Neuronal stem cell (in vitro differentiated cells): Measurements from ENCODE around the gene CD84.
"Not testable (repeated sequence)": the region's sequence is repeated elsewhere in the genome, so short reads cannot be mapped to it uniquely, and the experiment has no call there.

Source experiments
- DNase-seq: peaks from one replicate; pipeline ENCODE4 v3.0.0-alpha.2; 2013; ENCODE audit warnings: low spot score
- H2AFZ ChIP-seq: one replicate; pipeline ENCODE4 v1.6.1; 2013; ENCODE audit warnings: mild to moderate bottlenecking, low read length, inconsistent platforms
- H2AK5ac ChIP-seq: 2 replicates; pipeline ENCODE4 v1.6.1; 2013; ENCODE audit warnings: low read depth, mild to moderate bottlenecking, inconsistent platforms, low read length, moderate library complexity, mixed read lengths
- H2BK120ac ChIP-seq: 2 replicates; pipeline ENCODE4 v1.6.1; 2013; ENCODE audit warnings: low read depth, mild to moderate bottlenecking, inconsistent platforms, low read length, moderate library complexity, mixed read lengths
- H2BK12ac ChIP-seq: one replicate; pipeline ENCODE4 v1.6.1; 2013; ENCODE audit warnings: low read length, inconsistent platforms
- H2BK15ac ChIP-seq: 2 replicates; pipeline ENCODE4 v1.6.1; 2013; ENCODE audit warnings: mild to moderate bottlenecking, low read length, inconsistent platforms, mixed read lengths
- H2BK5ac ChIP-seq: one replicate; pipeline ENCODE4 v1.6.1; 2013; ENCODE audit warnings: inconsistent platforms, mild to moderate bottlenecking, low read length, moderate library complexity
- H3K14ac ChIP-seq: one replicate; pipeline ENCODE4 v1.6.1; 2013; ENCODE audit warnings: low read length, inconsistent platforms
- H3K18ac ChIP-seq: 2 replicates; pipeline ENCODE4 v1.6.1; 2013; ENCODE audit warnings: low read length, inconsistent platforms
- H3K23ac ChIP-seq: 2 replicates; pipeline ENCODE4 v1.6.1; 2013; ENCODE audit warnings: low read depth, mild to moderate bottlenecking, mixed read lengths, low read length, inconsistent platforms; ENCODE audit not compliant: poor library complexity
- H3K27ac ChIP-seq: replicated peaks from 3 replicates; pipeline ENCODE4 v1.5.1; 2013; ENCODE audit warnings: low read length, inconsistent platforms
- H3K27me3 ChIP-seq, 3 experiments: 2 replicates each; pipeline ENCODE4 v1.6.1; 2013; ENCODE audit warnings: low read length in 3 of 3, mild to moderate bottlenecking in 2 of 3, inconsistent platforms in 1 of 3, low read depth in 1 of 3, mixed read lengths in 1 of 3, moderate library complexity in 1 of 3; ENCODE audit not compliant: control insufficient read depth in 3 of 3, insufficient read depth in 3 of 3
- H3K36me3 ChIP-seq, 2 donors: replicated peaks in 1 of 2; 2 replicates each; pipeline ENCODE4 v1.6.1; 2013; ENCODE audit warnings: low read length in 2 of 2; ENCODE audit not compliant: control insufficient read depth in 2 of 2, insufficient read depth in 2 of 2
- H3K4ac ChIP-seq: 2 replicates; pipeline ENCODE4 v1.6.1; 2013; ENCODE audit warnings: inconsistent platforms, mild to moderate bottlenecking, low read length, moderate library complexity
- H3K4me1 ChIP-seq, 2 donors: 1 replicate in 1 of 2; 2 replicates in 1 of 2; pipeline ENCODE4 v1.6.1; 2013; ENCODE audit warnings: low read length in 2 of 2, low read depth in 1 of 2; ENCODE audit not compliant: control insufficient read depth in 2 of 2, insufficient read depth in 1 of 2
- H3K4me2 ChIP-seq: one replicate; pipeline ENCODE4 v1.6.1; 2013; ENCODE audit warnings: mild to moderate bottlenecking, low read length, inconsistent platforms; ENCODE audit not compliant: insufficient read depth, poor library complexity, severe bottlenecking
- H3K4me3 ChIP-seq, 2 donors: 2 replicates each; pipeline ENCODE4 v1.5.1; 2013; ENCODE audit warnings: low read length in 2 of 2, mild to moderate bottlenecking in 2 of 2, inconsistent platforms in 1 of 2, moderate library complexity in 1 of 2
- H3K79me1 ChIP-seq: one replicate; pipeline ENCODE4 v1.6.1; 2013; ENCODE audit warnings: low read depth, mild to moderate bottlenecking, inconsistent platforms, low read length, moderate library complexity
- H3K9ac ChIP-seq: one replicate; pipeline ENCODE4 v1.6.1; 2013; ENCODE audit warnings: mild to moderate bottlenecking, low read depth, low read length, inconsistent platforms; ENCODE audit not compliant: poor library complexity
- H3K9me3 ChIP-seq, 2 donors: replicated peaks in 1 of 2; 2 replicates each; pipeline versions ENCODE3 to v1.6.1; 2013; ENCODE audit warnings: low read length in 2 of 2, mild to moderate bottlenecking in 2 of 2, inconsistent platforms in 1 of 2, low read depth in 1 of 2, mixed read lengths in 1 of 2, moderate library complexity in 1 of 2; ENCODE audit not compliant: control insufficient read depth in 2 of 2, insufficient read depth in 1 of 2
- H4K8ac ChIP-seq: one replicate; pipeline ENCODE4 v1.6.1; 2013; ENCODE audit warnings: low read depth, mild to moderate bottlenecking, inconsistent platforms, low read length, moderate library complexity
- H4K91ac ChIP-seq: one replicate; pipeline ENCODE4 v1.6.1; 2013; ENCODE audit warnings: low read length, low read depth, mild to moderate bottlenecking, inconsistent platforms; ENCODE audit not compliant: poor library complexity
- WGBS, 2 donors: extraction: QIAGEN DNeasy Blood & Tissue Kit; methylation state at CpG; one replicate each; pipeline ENCODE4 v1.1.7; 2013; ENCODE audit warnings: missing lambda C conversion rate in 2 of 2, mixed read lengths in 1 of 2; ENCODE audit not compliant: insufficient read length in 2 of 2, insufficient replicate concordance in 1 of 2; ENCODE audit errors: extremely low coverage in 2 of 2; 5-methylcytosine and 5-hydroxymethylcytosine counted together

Gene CD84

DNA sequence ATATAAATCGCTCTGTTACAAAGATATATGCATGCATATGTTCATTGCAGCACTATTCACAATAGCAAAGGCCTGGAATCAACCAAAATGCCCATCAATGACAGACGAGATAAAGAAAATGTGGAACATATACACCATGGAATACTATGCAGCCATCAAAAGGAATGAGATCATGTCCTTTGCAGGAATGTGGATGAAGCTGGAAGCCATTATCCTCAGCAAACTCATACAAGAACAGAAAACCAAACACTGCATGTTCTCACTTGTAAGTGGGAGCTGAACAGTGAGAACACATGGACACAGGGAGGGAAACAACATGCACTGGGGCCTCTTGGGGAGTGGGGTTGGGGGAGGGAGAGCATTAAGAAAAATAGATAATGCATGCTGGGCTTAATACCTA, 61.8 kb downstream of the CD84 start:
- H3K23ac ChIP-seq, H3K27me3 ChIP-seq, H3K27ac ChIP-seq, H4K91ac ChIP-seq, H3K14ac ChIP-seq, H3K4ac ChIP-seq, H3K79me1 ChIP-seq, DNase-seq, H2BK12ac ChIP-seq, H3K4me3 ChIP-seq, H3K18ac ChIP-seq, H3K9me3 ChIP-seq, H2BK15ac ChIP-seq, H2BK120ac ChIP-seq, H3K36me3 ChIP-seq, H4K8ac ChIP-seq, H3K9ac ChIP-seq, H3K4me1 ChIP-seq, H2BK5ac ChIP-seq, H2AK5ac ChIP-seq, H3K4me2 ChIP-seq, H2AFZ ChIP-seq: not testable (repeated sequence)
- WGBS, 2 donors = no CpG with 5 or more reads among the region's 2 CpGs

DNA sequence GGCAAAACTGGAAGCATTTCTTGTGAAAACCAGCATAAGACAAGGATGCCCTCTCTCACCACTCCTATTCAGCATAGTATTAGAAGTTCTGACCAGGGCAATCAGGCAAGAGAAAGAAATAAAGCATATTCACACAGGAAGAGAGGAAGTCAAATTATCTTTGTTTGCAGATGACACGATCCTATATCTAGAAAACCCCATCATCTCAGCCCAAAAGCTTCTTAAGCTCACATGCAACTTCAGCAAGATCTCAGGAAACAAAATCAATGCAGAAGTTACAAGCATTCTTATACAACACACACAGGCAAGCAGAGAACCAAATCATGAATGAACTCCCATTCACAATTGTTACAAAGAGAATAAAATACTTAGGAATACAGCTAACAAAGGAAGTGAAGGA, 63.4 kb downstream of the CD84 start:
- not testable (repeated sequence) for H3K4me3 ChIP-seq, H4K8ac ChIP-seq, H2BK12ac ChIP-seq, H3K4me2 ChIP-seq, H3K79me1 ChIP-seq, H2BK15ac ChIP-seq, H3K18ac ChIP-seq, H3K27ac ChIP-seq, H2BK120ac ChIP-seq, H4K91ac ChIP-seq, H3K4ac ChIP-seq, H3K14ac ChIP-seq, H3K4me1 ChIP-seq, H2BK5ac ChIP-seq, H2AFZ ChIP-seq, H3K36me3 ChIP-seq, H3K9me3 ChIP-seq, H3K23ac ChIP-seq, H3K9ac ChIP-seq, H2AK5ac ChIP-seq, DNase-seq, H3K27me3 ChIP-seq
- WGBS, 2 donors = no CpG with 5 or more reads among the region's 1 CpG

DNA sequence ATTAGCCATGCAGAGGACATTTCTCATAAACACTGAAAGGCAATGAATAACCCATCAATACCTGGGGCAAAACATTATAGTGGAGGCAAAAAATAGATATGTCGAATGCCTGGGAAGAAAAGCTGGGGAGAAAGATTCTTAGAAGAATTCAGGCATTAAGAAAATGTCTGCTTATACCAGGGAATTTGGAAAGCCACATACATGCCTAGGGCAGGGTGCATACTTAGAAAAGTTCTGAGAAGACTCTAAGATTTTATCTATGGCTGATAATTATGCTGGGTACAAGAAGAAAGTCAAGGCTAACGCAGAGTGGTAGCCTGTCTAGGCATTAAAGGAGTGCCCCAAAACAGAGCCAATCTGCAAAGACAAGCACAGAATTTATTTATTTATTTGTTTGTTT, 74.6 kb downstream of the CD84 start:
- H2BK5ac ChIP-seq = no peak overlapping the region
- H2BK15ac ChIP-seq = no peak overlapping the region
- H3K4me1 ChIP-seq = no peaks in the 10 kb centered on the region
- no peak overlapping the region for H3K23ac ChIP-seq
- H3K18ac ChIP-seq = no peak overlapping the region
- no peak overlapping the region for H4K91ac ChIP-seq
- no peak overlapping the region for H2BK120ac ChIP-seq
- H3K27ac ChIP-seq = no peak overlapping the region
- H3K9ac ChIP-seq = no peak overlapping the region
- no peaks in the 10 kb centered on the region for H3K36me3 ChIP-seq
- no peak overlapping the region for H2AK5ac ChIP-seq
- no peak overlapping the region for H2AFZ ChIP-seq
- no peaks in the 10 kb centered on the region for H3K27me3 ChIP-seq
- no CpG with 5 or more reads among the region's 2 CpGs for WGBS, 2 donors
- H3K4me3 ChIP-seq = no peak overlapping the region
- no peak overlapping the region for H4K8ac ChIP-seq
- H3K14ac ChIP-seq = no peak overlapping the region
- no peaks in the 10 kb centered on the region for H3K9me3 ChIP-seq
- no peak overlapping the region for H3K4ac ChIP-seq
- H3K4me2 ChIP-seq = no peak overlapping the region
- DNase-seq = no peak
- no peak overlapping the region for H2BK12ac ChIP-seq
- H3K79me1 ChIP-seq = no peaks in the 10 kb centered on the region

DNA sequence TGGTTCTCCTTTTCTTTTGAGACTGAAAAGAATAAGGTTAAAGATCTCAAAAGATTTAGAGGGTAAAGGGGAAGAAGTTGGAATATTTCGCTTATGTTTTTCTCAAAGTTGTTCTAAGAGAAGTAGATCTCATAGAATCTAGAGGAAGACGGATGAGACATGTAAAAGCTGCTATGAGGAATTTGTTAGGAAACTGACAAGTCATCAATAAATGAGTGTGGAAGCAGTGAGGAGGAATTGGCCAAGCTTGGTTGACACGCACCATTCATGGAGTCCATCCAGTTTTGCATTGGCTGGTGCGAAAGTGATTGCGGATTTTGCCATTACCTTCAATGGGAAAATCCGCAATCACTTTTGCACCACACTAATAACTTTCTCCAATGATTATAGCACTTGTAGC, 76.2 kb downstream of the CD84 start:
- no peak overlapping the region for H2AFZ ChIP-seq
- no CpG with 5 or more reads among the region's 6 CpGs for WGBS, 2 donors
- H3K23ac ChIP-seq = no peak overlapping the region
- no peak overlapping the region for H2BK15ac ChIP-seq
- no peak overlapping the region for H3K27ac ChIP-seq
- no peak overlapping the region for H3K14ac ChIP-seq
- H3K4me2 ChIP-seq = no peak overlapping the region
- H3K36me3 ChIP-seq = no peaks in the 10 kb centered on the region
- H2AK5ac ChIP-seq = no peak overlapping the region
- no peak overlapping the region for H3K9ac ChIP-seq
- H3K27me3 ChIP-seq = no peaks in the 10 kb centered on the region
- H3K79me1 ChIP-seq = no peaks in the 10 kb centered on the region
- H2BK5ac ChIP-seq = no peak overlapping the region
- no peak overlapping the region for H2BK120ac ChIP-seq
- H3K18ac ChIP-seq = no peak overlapping the region
- no peak overlapping the region for H2BK12ac ChIP-seq
- H3K4me3 ChIP-seq = no peak overlapping the region
- H3K9me3 ChIP-seq = no peaks in the 10 kb centered on the region
- H3K4me1 ChIP-seq = no peaks in the 10 kb centered on the region
- no peak overlapping the region for H4K8ac ChIP-seq
- DNase-seq = no peak
- no peak overlapping the region for H4K91ac ChIP-seq
- H3K4ac ChIP-seq = no peak overlapping the region
